K562 (cell line): ENCODE results near the gene GRIN1. TPM values are rescaled to one million over a fixed set of nuclear protein-coding genes. Genes with fewer than 3 reads are reported as not detected.

Experiments used
- ATAC-seq: fragments of 200-7000 bp; cut with Tn5 transposase; 3 replicates; pipeline ENCODE4 v1.9.1; 2020; ENCODE audit warnings: moderate library complexity
- BruUV-seq: library from RNA; stranded (reverse); fragments of 400-500 nt; replicated peaks from 2 replicates; lab custom pipeline; 2021; lab: Mats Ljungman, UMichigan
- CTCF ChIA-PET: fragments of 300-600 bp; formaldehyde crosslinking; extraction: SDS; loops from one replicate; lab custom pipeline; 2021; ENCODE audit warnings: low intra/inter-chr PET ratio; lab: Yijun Ruan, JAX
- POLR2A ChIA-PET: fragments of 300-600, 350-650 bp; sonication (Branson Sonifier 250); formaldehyde crosslinking; extraction: SDS; loops from one replicate; lab custom pipeline; 2021; ENCODE audit warnings: antibody characterized with exemption, inconsistent platforms; lab: Yijun Ruan, JAX
- DNase-seq, 4 experiments: peaks; one replicate each; pipeline versions ENCODE4 v3.0.0 to v3.0.0-alpha.2; 2011 to 2018; ENCODE audit warnings: low spot score in 3 of 4, mixed read lengths in 3 of 4; ENCODE audit errors: extremely low read depth in 1 of 4
- FAIRE-seq: peaks from 2 replicates; lab custom pipeline; 2011; peaks lifted over from hg19 to GRCh38; lab: Jason Lieb, UNC
- H2AFZ ChIP-seq: 2 replicates; pipeline ENCODE4 v1.6.0; 2011; ENCODE audit warnings: low read depth, low read length, control low read depth, inconsistent platforms
- H3K27ac ChIP-seq: fragments of 200-600 bp; 3 replicates; pipeline ENCODE4 v1.8.0; 2011; ENCODE audit warnings: low read depth, mild to moderate bottlenecking, control low read depth, inconsistent platforms, low read length, moderate library complexity, mixed read lengths; ENCODE audit errors: extremely low read depth
- H3K27me3 ChIP-seq, 2 experiments: fragments of 300-600 bp in 1 of 2; 2 replicates in 1 of 2; 3 replicates in 1 of 2; pipeline versions ENCODE4 v1.6.0 to v1.8.0; 2011; ENCODE audit warnings: inconsistent platforms in 2 of 2, low read length in 2 of 2, mild to moderate bottlenecking in 1 of 2, mixed read lengths in 1 of 2, moderate library complexity in 1 of 2; ENCODE audit not compliant: control insufficient read depth in 2 of 2, insufficient read depth in 2 of 2
- H3K36me3 ChIP-seq: fragments of 300-600 bp; 3 replicates; pipeline ENCODE4 v1.8.0; 2011; ENCODE audit warnings: mild to moderate bottlenecking, low read length, inconsistent platforms; ENCODE audit not compliant: control insufficient read depth, insufficient read depth
- H3K4me1 ChIP-seq, 2 experiments: fragments of 200-600 bp in 1 of 2; replicated peaks in 1 of 2; 2 replicates in 1 of 2; 3 replicates in 1 of 2; pipeline versions ENCODE4 v1.5.1 to v1.8.0; 2011; ENCODE audit warnings: inconsistent platforms in 2 of 2, low read length in 2 of 2, mild to moderate bottlenecking in 1 of 2, mixed read lengths in 1 of 2, moderate library complexity in 1 of 2; ENCODE audit not compliant: control insufficient read depth in 2 of 2, insufficient read depth in 2 of 2
- H3K4me2 ChIP-seq: 2 replicates; pipeline ENCODE4 v1.6.1; 2011; ENCODE audit warnings: low read length, control low read depth, inconsistent platforms, mixed read lengths; ENCODE audit not compliant: insufficient read depth
- H3K4me3 ChIP-seq: fragments of 200-600 bp; sonication (generic), shearing (Covaris generic); 2 replicates; pipeline ENCODE4 v1.5.1; 2016; ENCODE audit warnings: control low read depth, inconsistent platforms
- H3K79me2 ChIP-seq: fragments of 200-600 bp; 3 replicates; pipeline ENCODE4 v1.8.0; 2011; ENCODE audit warnings: low read length, inconsistent platforms; ENCODE audit not compliant: control insufficient read depth, insufficient read depth
- H3K9ac ChIP-seq, 2 experiments: 2 replicates each; pipeline versions ENCODE4 v1.6.0 to v1.6.1; 2011; ENCODE audit warnings: low read depth in 2 of 2, low read length in 2 of 2, control low read depth in 1 of 2, inconsistent platforms in 1 of 2, mild to moderate bottlenecking in 1 of 2, mixed read lengths in 1 of 2; ENCODE audit not compliant: insufficient read depth in 1 of 2
- H3K9me1 ChIP-seq: one replicate; pipeline ENCODE4 v1.6.0; 2011; ENCODE audit warnings: inconsistent platforms, mild to moderate bottlenecking, low read length, moderate library complexity; ENCODE audit not compliant: control insufficient read depth, insufficient read depth
- H3K9me3 ChIP-seq: replicated peaks from 2 replicates; pipeline ENCODE4 v1.5.1; 2011; ENCODE audit warnings: low read depth, low read length, inconsistent platforms; ENCODE audit not compliant: control insufficient read depth, insufficient read depth
- H4K20me1 ChIP-seq: replicated peaks from 2 replicates; pipeline ENCODE4 v1.6.1; 2011; ENCODE audit warnings: low read length, inconsistent platforms, mixed read lengths; ENCODE audit not compliant: control insufficient read depth, insufficient read depth
- E2F3 ChIP-seq: fragments of 250-450 bp; sonication (Bioruptor Pico); IDR thresholded peaks from 2 replicates; pipeline ENCODE4 v1.4.0; 2020; ENCODE audit warnings: mild to moderate bottlenecking
- FOXK2 ChIP-seq, 2 experiments: fragments of 450-650 bp; IDR thresholded peaks in 1 of 2; conservative IDR thresholded peaks in 1 of 2; 2 replicates each; pipeline ENCODE4 v1.6.1; 2016; ENCODE audit warnings: low read depth in 2 of 2, mild to moderate bottlenecking in 1 of 2
- NR2C2 ChIP-seq, 2 experiments: fragments of 200-800 bp in 1 of 2; sonication (Bioruptor generic) in 1 of 2; sonication (generic) in 1 of 2; formaldehyde crosslinking in 1 of 2; IDR thresholded peaks; 2 replicates each; pipeline versions ENCODE4 v1.6.1 to v1.8.0; 2016 to 2022; ENCODE audit warnings: mild to moderate bottlenecking in 1 of 2, missing compliant biosample characterization in 1 of 2, missing genetic modification characterization in 1 of 2, missing genetic modification reagents in 1 of 2
- NR2F6 ChIP-seq: fragments of 450-650 bp; formaldehyde crosslinking; IDR thresholded peaks from 2 replicates; pipeline ENCODE4 v1.4.0; 2020; ENCODE audit warnings: mild to moderate bottlenecking
- PHTF2 ChIP-seq: fragments of 250-450 bp; sonication (Bioruptor Pico); IDR thresholded peaks from 2 replicates; pipeline ENCODE4 v1.5.0; 2021; ENCODE audit warnings: mild to moderate bottlenecking
- POLR2G ChIP-seq: fragments of 200-400 bp; formaldehyde crosslinking; IDR thresholded peaks from 2 replicates; pipeline ENCODE4 v1.6.1; 2017; ENCODE audit warnings: low read depth, mild to moderate bottlenecking, antibody characterized with exemption, low read length, moderate library complexity
- RUNX1 ChIP-seq: sonication (generic); IDR thresholded peaks from 2 replicates; pipeline ENCODE4 v1.6.1; 2016; ENCODE audit warnings: antibody characterized with exemption, low read depth
- SAP30 ChIP-seq: fragments of 200-600 bp; sonication (generic); IDR thresholded peaks from 2 replicates; pipeline ENCODE4 v1.6.1; 2012; ENCODE audit warnings: borderline replicate concordance, low read depth, mild to moderate bottlenecking, moderate library complexity, low read length, control low read depth, inconsistent platforms; ENCODE audit not compliant: insufficient read depth, poor library complexity, severe bottlenecking
- ZNF124 ChIP-seq: sonication (generic); formaldehyde crosslinking; IDR thresholded peaks from 2 replicates; pipeline ENCODE4 v1.8.1; 2022; ENCODE audit warnings: missing genetic modification reagents
- WGBS: fragments of 100-300 bp; shearing (Covaris generic); methylation state at CpG from one replicate; pipeline ENCODE4 v1.1.6; 2016; ENCODE audit warnings: low coverage, mixed read lengths; ENCODE audit not compliant: insufficient coverage; ENCODE audit errors: missing lambda C conversion rate; 5-methylcytosine and 5-hydroxymethylcytosine counted together
- in situ Hi-C: fragments of 300-500 bp; cut with MboI; formaldehyde crosslinking; loops from 4 replicates; pipeline ENCODE4 v1.15.0; 2018; ENCODE audit warnings: inconsistent platforms, mixed read lengths
- intact Hi-C: fragments of 100-400 bp; cut with micrococcal nuclease; formaldehyde crosslinking; loops from 2 replicates; pipeline ENCODE4 v1.14.2; 2022
- polyA plus RNA-seq, 8 experiments: library from polyadenylated mRNA; depleted of rRNA in 4 of 8; stranded (reverse) in 5 of 8; unstranded in 3 of 8; fragments of >200 nt; fragmentation: Nextera tagmentation in 2 of 8; fragmentation: Illumina TruSeq in 1 of 8; extraction: Ambion mirVana in 2 of 8; extraction: Trizol in 1 of 8; gene quantifications; 2 replicates each; pipeline versions ENCODE4 v1.2.1 to v1.2.3, GENCODE V29; 2011 to 2014; ENCODE audit warnings: inconsistent platforms in 1 of 8, missing spikeins in 1 of 8
- total RNA-seq, 7 experiments: library from RNA; depleted of rRNA in 6 of 7; stranded (reverse); fragments of >200 nt in 6 of 7; fragmentation: Illumina TruSeq in 2 of 7; extraction: Trizol in 2 of 7; gene quantifications; 2 replicates each; pipeline versions ENCODE4 v1.2.1 to v1.2.3, GENCODE V29; 2011 to 2021; ENCODE audit warnings: low replicate concordance in 1 of 7
- TF ChIP-seq, protein P1 (sequence below): sonication (generic); formaldehyde crosslinking; IDR thresholded peaks from 2 replicates; pipeline ENCODE4 v1.8.1; 2023; ENCODE audit warnings: mild to moderate bottlenecking, missing genetic modification reagents
- TF ChIP-seq, protein P2 (sequence below), 3 experiments: fragments of 200-800 bp in 1 of 3; fragments of 250-450 bp in 1 of 3; fragments of 450-650 bp in 1 of 3; sonication (Bioruptor Pico) in 1 of 3; sonication (Bioruptor generic) in 1 of 3; formaldehyde crosslinking in 1 of 3; IDR thresholded peaks; 2 replicates each; pipeline versions ENCODE4 v1.6.1 to v1.8.0; 2016 to 2022; ENCODE audit warnings: mild to moderate bottlenecking in 2 of 3, missing genetic modification characterization in 2 of 3, missing compliant biosample characterization in 1 of 3, moderate library complexity in 1 of 3

The GRIN1 gene
- total and polyA plus RNA-seq, 9 of the 15 experiments (the other 6 are each of a cell fraction or from before 2014, with no cell fraction given) = 0.03 to 0.35 (median 0.16) TPM; not detected in 6

GRCh38 chr9:137189297-137190295, 50.6 kb downstream of the GRIN1 start:
- Histone ChIP-seq H3K4me3 (peak overlapping the region; percentile 98), H3K4me1 (peaks cover 20 to 97% of the 10 kb centered on the region in 2 experiments), H3K9ac (peak overlapping the region; percentile 93 to 96), H2AFZ (peak overlapping the region; percentile 91; the same call in 1 of the 2 replicates), H3K9me3 (no peaks in the 10 kb centered on the region), H3K9me1 (no peaks in the 10 kb centered on the region), H3K27ac (peak overlapping the region; percentile 94), H3K79me2 (peaks cover 43% of the 10 kb centered on the region), H3K4me2 (peak overlapping the region; percentile 98), H3K36me3 (peaks cover 57% of the 10 kb centered on the region; the same call in 2 of the 3 replicates), H4K20me1 (peaks cover 8% of the 10 kb centered on the region), H3K27me3 (no peaks in the 10 kb centered on the region)
- intact Hi-C loops = no loop called here
- WGBS = 30% methylated on average over 23 of the region's 23 CpGs
- POLR2A ChIA-PET = interaction anchor here (0.6 to 6.7 kb wide), 19 partner anchors 9 to 404 kb away, joined by 3 to 56 read pairs (median 4); partner anchors contain the start of genes NDOR1, NRARP, RNF224 and TMEM203
- FAIRE-seq (peak; percentile 29), ATAC-seq (peak; percentile 1; the same call in 2 of the 3 replicates), DNase-seq (no peak)
- in situ Hi-C loops = loop anchor here (5.0 kb wide), 1 partner anchor 38 kb away; the partner anchor contains the start of genes CYSRT1 and RNF224
- CTCF ChIA-PET = interaction anchor here (0.6 to 2.5 kb wide), 4 partner anchors 38 to 62 kb away, joined by 3 to 19 read pairs (median 8); partner anchors contain the start of gene RNF224
- BruUV-seq = no TSS peak
- no peak for TF ChIP-seq FOXK2 (conservative IDR thresholded peaks at IDR 0.05 in 1 of 2, IDR thresholded peaks at IDR 0.05 in 1 of 2; ENCODE audit: low read depth in 2 of 2)
- TF ChIP-seq, protein P1, sequence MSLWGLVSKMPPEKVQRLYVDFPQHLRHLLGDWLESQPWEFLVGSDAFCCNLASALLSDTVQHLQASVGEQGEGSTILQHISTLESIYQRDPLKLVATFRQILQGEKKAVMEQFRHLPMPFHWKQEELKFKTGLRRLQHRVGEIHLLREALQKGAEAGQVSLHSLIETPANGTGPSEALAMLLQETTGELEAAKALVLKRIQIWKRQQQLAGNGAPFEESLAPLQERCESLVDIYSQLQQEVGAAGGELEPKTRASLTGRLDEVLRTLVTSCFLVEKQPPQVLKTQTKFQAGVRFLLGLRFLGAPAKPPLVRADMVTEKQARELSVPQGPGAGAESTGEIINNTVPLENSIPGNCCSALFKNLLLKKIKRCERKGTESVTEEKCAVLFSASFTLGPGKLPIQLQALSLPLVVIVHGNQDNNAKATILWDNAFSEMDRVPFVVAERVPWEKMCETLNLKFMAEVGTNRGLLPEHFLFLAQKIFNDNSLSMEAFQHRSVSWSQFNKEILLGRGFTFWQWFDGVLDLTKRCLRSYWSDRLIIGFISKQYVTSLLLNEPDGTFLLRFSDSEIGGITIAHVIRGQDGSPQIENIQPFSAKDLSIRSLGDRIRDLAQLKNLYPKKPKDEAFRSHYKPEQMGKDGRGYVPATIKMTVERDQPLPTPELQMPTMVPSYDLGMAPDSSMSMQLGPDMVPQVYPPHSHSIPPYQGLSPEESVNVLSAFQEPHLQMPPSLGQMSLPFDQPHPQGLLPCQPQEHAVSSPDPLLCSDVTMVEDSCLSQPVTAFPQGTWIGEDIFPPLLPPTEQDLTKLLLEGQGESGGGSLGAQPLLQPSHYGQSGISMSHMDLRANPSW (CRISPR knock-in tag) = 0 out of 2 replicates have a peak, but pooled peaks have one; percentile 47
- 0 out of 2 replicates have a peak, but pooled peaks have one; percentile 13 for TF ChIP-seq E2F3
- TF ChIP-seq NR2F6 (CRISPR knock-in tag) = 0 out of 2 replicates have a peak, but pooled peaks have one; percentile 45
- no peak for TF ChIP-seq NR2C2 (CRISPR knock-in tag; IDR thresholded peaks at IDR 0.05)
- TF ChIP-seq NR2C2 (tag; IDR thresholded peaks at IDR 0.05) = no peak
- 0 out of 2 replicates have a peak, but pooled peaks have one; percentile 18 for TF ChIP-seq ZNF124 (CRISPR knock-in tag)
- TF ChIP-seq, protein P2, sequence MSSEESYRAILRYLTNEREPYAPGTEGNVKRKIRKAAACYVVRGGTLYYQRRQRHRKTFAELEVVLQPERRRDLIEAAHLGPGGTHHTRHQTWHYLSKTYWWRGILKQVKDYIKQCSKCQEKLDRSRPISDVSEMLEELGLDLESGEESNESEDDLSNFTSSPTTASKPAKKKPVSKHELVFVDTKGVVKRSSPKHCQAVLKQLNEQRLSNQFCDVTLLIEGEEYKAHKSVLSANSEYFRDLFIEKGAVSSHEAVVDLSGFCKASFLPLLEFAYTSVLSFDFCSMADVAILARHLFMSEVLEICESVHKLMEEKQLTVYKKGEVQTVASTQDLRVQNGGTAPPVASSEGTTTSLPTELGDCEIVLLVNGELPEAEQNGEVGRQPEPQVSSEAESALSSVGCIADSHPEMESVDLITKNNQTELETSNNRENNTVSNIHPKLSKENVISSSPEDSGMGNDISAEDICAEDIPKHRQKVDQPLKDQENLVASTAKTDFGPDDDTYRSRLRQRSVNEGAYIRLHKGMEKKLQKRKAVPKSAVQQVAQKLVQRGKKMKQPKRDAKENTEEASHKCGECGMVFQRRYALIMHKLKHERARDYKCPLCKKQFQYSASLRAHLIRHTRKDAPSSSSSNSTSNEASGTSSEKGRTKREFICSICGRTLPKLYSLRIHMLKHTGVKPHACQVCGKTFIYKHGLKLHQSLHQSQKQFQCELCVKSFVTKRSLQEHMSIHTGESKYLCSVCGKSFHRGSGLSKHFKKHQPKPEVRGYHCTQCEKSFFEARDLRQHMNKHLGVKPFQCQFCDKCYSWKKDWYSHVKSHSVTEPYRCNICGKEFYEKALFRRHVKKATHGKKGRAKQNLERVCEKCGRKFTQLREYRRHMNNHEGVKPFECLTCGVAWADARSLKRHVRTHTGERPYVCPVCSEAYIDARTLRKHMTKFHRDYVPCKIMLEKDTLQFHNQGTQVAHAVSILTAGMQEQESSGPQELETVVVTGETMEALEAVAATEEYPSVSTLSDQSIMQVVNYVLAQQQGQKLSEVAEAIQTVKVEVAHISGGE (CRISPR knock-in tag; IDR thresholded peaks at IDR 0.05) = 0 out of 6 replicates have a peak, but pooled peaks of 1 of the 3 experiments have one; percentile 5
- peak; percentile 79 for TF ChIP-seq SAP30
- 0 out of 2 replicates have a peak, but pooled peaks have one; percentile 26 for TF ChIP-seq RUNX1
- TF ChIP-seq PHTF2 (CRISPR knock-in tag) = no peak
- TF ChIP-seq POLR2G = peak; percentile 35; the same call in 1 of the 2 replicates
